Activated naive CD4-positive, alpha-beta T cell treated with anti-CD3 and anti-CD28 coated beads for 36 hours (primary cell): Measurements from ENCODE around the gene DAB2IP. TPM values are rescaled to one million over a fixed set of nuclear protein-coding genes. Genes with fewer than 3 reads are reported as not detected.
A peak's percentile ranks its signal among the peaks of the same experiment; 100 is the strongest.

ENCODE experiments used
- CTCF ChIA-PET: fragments of 350-600 bp; sonication (Branson Sonifier 250); formaldehyde crosslinking; loops from one replicate; lab custom pipeline; 2021; ENCODE audit warnings: antibody characterized with exemption; lab: Charles Lee
- DNase-seq: peaks from one replicate; pipeline ENCODE4 v3.0.0-alpha.2; 2020
- H3K27ac Mint-ChIP-seq: one replicate; pipeline ENCODE4 v1.8.0; 2021; ENCODE audit warnings: mild to moderate bottlenecking, mixed read lengths
- H3K27me3 Mint-ChIP-seq: one replicate; pipeline ENCODE4 v1.8.0; 2021; ENCODE audit warnings: low read depth, mixed read lengths
- H3K36me3 Mint-ChIP-seq: one replicate; pipeline ENCODE4 v1.8.0; 2021; ENCODE audit warnings: low read depth, mixed read lengths
- H3K4me1 Mint-ChIP-seq: one replicate; pipeline ENCODE4 v1.8.0; 2021; ENCODE audit warnings: low read depth, mixed read lengths
- H3K4me3 Mint-ChIP-seq: one replicate; pipeline ENCODE4 v1.8.0; 2021; ENCODE audit warnings: mild to moderate bottlenecking, moderate library complexity, mixed read lengths
- H3K9me3 Mint-ChIP-seq: one replicate; pipeline ENCODE4 v1.8.0; 2021; ENCODE audit warnings: mixed read lengths
- intact Hi-C: fragments of 100-400 bp; cut with micrococcal nuclease; formaldehyde crosslinking; loops from one replicate; pipeline ENCODE4 v1.15.1; 2023
- total RNA-seq, 2 experiments: library from RNA; stranded (reverse); gene quantifications; one replicate each; pipeline ENCODE4 v1.2.3, GENCODE V29; 2021

The DAB2IP gene
- total RNA-seq, 2 experiments from 2014 or later: 0.35 TPM; not detected in 1

DNA sequence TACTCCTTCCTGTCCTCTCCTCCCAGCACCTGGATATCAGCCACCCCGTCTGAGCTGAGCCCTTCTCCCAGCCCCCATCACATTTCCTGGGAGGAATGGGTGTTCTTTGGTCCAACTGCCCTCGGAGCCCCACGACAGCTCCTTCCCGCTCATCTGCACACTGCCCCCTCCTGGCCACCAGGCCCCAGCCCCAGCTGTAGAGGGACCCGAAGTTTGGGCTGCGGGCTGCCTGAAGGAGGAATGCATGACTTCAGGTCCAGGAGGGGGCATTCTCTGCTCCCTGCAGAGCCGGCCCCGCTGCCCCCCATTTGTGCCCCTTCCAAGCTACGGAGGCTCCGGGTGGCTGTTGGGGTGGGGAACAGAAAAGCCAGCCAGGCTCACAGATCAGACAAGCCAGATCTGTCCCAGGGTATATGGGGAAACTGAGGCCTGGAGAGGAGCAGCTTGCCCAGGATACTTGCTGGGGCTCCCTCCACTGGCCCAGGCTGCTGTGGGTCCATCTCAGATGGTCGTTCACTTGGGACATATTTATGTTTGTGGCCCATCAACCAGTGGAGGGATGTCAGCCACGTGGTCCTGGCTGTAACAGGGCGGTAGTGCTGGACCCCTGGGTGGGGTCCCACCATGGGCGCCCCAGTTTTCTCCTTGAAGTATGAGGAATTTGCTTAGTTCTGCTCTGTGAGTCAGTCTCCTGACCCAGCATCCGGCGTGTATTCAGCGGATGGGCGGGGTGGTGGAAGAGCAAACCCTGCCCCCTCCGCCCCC, 33.1 kb downstream of the DAB2IP start:
- CTCF ChIA-PET: interaction anchor here (0.6 to 2.7 kb wide), 5 partner anchors 101 to 1066 kb away, joined by 3 to 11 read pairs (median 4); no protein-coding TSS in a partner anchor
- intact Hi-C loops: loop anchor here (2.0 kb wide), 1 partner anchor 44 kb away; no protein-coding TSS in a partner anchor
- H3K36me3 Mint-ChIP-seq: no peaks in the 10 kb centered on the region
- no peaks in the 10 kb centered on the region for H3K4me1 Mint-ChIP-seq
- no peaks in the 10 kb centered on the region for H3K9me3 Mint-ChIP-seq
- H3K27me3 Mint-ChIP-seq: no peaks in the 10 kb centered on the region
- DNase-seq: peak; percentile 40
- no peak overlapping the region for H3K27ac Mint-ChIP-seq
- H3K4me3 Mint-ChIP-seq: no peak overlapping the region

DNA sequence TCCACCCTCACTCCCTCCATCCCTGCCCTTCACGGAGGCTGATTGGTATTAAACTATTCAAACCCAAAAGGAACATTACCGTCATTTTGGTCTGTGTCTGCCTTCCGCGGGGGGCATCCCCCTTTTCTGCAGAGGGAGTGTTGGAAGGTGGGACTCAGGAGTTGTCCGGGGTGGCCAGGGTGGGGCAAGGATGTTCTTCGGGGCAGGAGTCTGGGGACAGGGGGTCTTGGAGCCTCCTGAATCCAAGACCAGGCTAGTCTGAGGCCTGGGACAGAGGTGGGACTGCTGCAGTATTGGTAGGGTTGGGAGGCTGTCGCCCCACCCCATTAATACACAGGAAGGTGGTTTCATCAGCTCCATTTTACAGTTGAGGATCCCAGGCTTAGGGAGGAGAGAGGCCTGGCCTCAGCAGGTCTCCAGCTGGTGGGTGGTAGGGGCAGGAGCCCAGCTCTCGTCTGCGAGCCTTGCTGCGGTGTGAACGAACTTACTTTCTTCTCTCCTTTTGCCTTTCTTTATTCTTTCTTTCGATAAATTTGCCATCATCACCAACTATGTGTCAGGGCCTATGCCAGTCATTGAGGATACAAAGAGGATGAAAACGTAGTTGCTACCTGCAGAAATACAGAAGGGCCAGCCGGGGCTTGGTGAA, 33.8 kb downstream of the DAB2IP start:
- no peaks in the 10 kb centered on the region for H3K9me3 Mint-ChIP-seq
- no peak overlapping the region for H3K27ac Mint-ChIP-seq
- intact Hi-C loops: loop anchor here (2.0 kb wide), 1 partner anchor 44 kb away; no protein-coding TSS in a partner anchor
- CTCF ChIA-PET: interaction anchor here (0.6 to 2.7 kb wide), 3 partner anchors 135 to 341 kb away, joined by 3 to 11 read pairs (median 9); no protein-coding TSS in a partner anchor
- DNase-seq: no peak
- H3K4me3 Mint-ChIP-seq: no peak overlapping the region
- no peaks in the 10 kb centered on the region for H3K36me3 Mint-ChIP-seq
- H3K27me3 Mint-ChIP-seq: no peaks in the 10 kb centered on the region
- no peaks in the 10 kb centered on the region for H3K4me1 Mint-ChIP-seq

DNA sequence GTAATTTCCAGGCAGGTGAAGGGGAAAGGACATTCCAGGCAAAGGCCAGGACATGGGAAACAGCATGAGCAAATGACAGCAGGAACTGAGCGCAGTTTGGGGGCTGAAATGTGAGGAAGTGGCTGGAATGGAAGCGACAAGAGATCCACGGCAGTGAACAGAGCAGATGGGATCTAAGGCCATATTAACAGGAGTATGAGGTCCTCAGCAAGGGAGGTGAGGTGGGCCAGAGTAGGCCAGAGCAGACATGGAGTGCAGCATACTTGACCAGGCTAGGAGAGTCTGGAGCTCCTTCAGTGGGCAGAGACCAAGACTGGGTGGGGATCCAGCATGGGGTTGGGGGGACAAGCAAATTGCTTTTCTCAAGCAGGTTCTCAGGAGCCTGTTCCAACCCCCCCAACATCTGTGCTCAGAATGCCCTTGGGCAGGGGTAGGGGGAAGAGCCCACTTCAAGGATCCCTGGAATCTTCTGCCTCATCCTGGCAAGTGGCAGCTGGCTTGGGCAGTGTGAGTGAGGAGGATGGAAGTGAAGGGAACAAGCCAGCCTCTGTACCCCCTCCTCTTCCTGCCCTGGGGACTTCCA, 34.5 kb downstream of the DAB2IP start:
- Mint-ChIP-seq H3K4me1 (no peaks in the 10 kb centered on the region), H3K9me3 (no peaks in the 10 kb centered on the region), H3K4me3 (no peak overlapping the region), H3K27ac (no peak overlapping the region), H3K36me3 (no peaks in the 10 kb centered on the region), H3K27me3 (no peaks in the 10 kb centered on the region)
- CTCF ChIA-PET: no interaction called here
- no peak for DNase-seq
- intact Hi-C loops: loop anchor here (2.0 kb wide), 2 partner anchors 45 to 139 kb away; no protein-coding TSS in a partner anchor

DNA sequence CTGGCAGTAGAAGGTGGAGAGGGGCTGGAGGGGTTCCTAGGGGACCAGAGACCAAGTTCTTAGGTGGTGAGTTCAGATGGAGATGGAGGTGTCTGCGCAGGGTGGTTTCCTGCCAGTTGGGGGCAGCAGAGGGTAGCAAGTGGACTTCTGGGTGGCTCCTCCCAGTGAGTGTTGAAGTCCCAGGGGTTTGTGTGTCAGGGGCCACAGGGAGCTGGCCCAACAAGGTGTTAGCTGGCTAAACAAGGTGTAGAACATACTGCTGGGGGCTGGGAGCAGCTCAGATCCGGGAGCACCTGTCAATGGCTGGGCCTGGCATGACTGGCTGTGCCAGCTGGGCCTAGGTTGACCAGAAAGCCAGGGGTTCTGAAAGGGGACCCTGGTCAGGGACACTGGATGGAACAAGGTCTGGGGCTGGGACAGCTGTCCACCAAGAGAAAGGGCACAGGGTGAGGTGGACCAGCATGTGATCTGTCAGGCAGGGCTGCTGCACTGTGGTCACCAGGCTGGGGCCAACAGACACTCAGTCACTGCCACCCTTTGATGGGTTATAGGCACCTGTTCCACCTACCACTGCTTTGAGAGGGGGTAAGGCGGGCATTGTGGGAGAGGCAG, 35.6 kb downstream of the DAB2IP start:
- Mint-ChIP-seq H3K9me3 (no peaks in the 10 kb centered on the region), H3K36me3 (no peaks in the 10 kb centered on the region), H3K4me3 (no peak overlapping the region), H3K27ac (no peak overlapping the region), H3K4me1 (no peaks in the 10 kb centered on the region), H3K27me3 (no peaks in the 10 kb centered on the region)
- CTCF ChIA-PET: interaction anchor here (0.7 to 1.8 kb wide), 9 partner anchors 9 to 308 kb away, joined by 3 to 8 read pairs (median 4); no protein-coding TSS in a partner anchor
- intact Hi-C loops: loop anchor here (1.0 to 2.0 kb wide), 3 partner anchors 140 to 436 kb away; no protein-coding TSS in a partner anchor
- DNase-seq: peak; percentile 82

DNA sequence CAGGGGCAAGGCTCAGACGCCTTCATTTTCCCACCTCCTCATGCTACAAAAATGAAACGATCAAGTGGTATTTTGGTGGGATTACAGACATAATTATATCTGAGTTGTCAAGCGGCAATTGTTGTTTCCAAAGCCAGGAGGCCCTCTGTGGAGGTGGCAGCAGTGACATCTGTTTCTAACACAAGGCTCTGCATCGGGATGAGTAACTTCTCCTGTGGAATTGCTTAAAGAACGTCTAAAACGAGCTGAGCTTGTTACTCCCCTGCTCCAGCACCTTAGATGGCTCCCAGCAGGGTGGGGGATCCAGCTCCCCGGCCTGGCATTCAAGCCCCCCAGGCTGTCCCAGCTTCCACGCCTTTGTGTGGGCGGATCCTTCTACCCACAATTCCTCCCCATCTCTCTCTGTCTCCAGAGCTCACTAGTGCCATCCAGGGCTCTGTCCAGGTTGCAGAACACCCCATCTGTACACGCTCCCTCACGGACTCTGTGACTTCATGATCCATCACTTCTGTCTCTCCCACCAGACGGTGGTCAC, 36.8 kb downstream of the DAB2IP start:
- H3K9me3 Mint-ChIP-seq: no peaks in the 10 kb centered on the region
- intact Hi-C loops: no loop called here
- no peaks in the 10 kb centered on the region for H3K4me1 Mint-ChIP-seq
- H3K4me3 Mint-ChIP-seq: no peak overlapping the region
- H3K27me3 Mint-ChIP-seq: no peaks in the 10 kb centered on the region
- CTCF ChIA-PET: interaction anchor here (0.9 to 1.8 kb wide), 3 partner anchors 14 to 307 kb away, joined by 3 to 7 read pairs (median 3); no protein-coding TSS in a partner anchor
- H3K27ac Mint-ChIP-seq: no peak overlapping the region
- DNase-seq: no peak
- H3K36me3 Mint-ChIP-seq: no peaks in the 10 kb centered on the region

DNA sequence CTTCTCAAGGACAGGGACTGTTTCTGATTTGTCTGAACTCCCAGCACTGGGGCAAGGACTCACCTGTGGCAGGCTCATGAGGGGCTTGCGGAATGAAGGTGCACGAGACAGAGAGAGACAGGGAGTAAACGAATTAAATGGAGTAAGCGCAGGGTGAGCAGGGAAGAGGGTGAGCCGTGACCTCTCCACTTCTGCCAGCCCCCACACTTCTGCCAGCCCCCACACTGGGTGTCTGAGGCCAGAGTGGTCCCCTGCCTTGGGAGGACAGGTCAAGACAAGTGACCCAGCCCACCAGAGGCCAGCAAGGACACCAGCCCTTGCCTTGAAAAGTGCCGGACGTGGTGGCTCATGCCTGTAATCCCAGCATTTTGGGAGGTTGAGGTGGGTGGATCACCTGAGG, 37.2 kb downstream of the DAB2IP start:
- CTCF ChIA-PET: no interaction called here
- intact Hi-C loops: no loop called here
- H3K27me3 Mint-ChIP-seq: no peaks in the 10 kb centered on the region
- no peak for DNase-seq
- no peaks in the 10 kb centered on the region for H3K4me1 Mint-ChIP-seq
- no peak overlapping the region for H3K27ac Mint-ChIP-seq
- H3K36me3 Mint-ChIP-seq: no peaks in the 10 kb centered on the region
- H3K9me3 Mint-ChIP-seq: no peaks in the 10 kb centered on the region
- no peak overlapping the region for H3K4me3 Mint-ChIP-seq

DNA sequence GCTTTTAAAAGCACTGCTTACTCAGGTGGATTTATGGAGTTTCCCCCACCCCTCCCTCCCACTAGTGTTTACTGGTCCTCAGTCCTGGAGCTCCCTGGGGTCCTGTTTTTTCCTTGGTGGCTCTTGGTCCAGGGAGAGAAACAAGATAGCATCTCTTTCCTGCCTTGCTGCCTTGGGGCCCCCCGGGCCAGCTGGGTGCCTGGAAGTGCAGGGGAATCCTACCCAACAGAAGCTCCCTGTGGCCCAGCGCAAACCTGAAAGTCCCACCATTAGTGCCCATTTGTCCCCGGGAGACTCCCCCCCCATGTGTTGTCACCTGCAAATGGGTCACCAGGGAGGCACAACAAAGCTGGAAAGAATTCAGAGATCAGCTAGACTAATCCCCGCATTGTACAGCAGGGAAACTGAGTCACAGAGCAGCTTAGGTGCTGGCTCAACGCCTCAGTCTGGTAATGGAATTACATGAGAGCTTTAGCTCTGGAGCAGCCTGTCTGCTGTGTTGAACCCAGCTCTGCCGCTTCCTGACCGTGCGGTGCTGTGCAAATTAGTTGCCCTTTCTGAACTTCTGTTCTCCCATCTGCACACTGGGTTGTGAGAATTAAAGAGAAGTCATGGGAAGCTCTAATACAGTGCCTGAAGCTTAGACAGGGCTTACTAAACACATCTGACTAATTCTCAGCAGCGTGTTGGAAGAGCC, 38.2 kb downstream of the DAB2IP start:
- H3K27me3 Mint-ChIP-seq: no peaks in the 10 kb centered on the region
- H3K36me3 Mint-ChIP-seq: no peaks in the 10 kb centered on the region
- intact Hi-C loops: no loop called here
- no peak overlapping the region for H3K4me3 Mint-ChIP-seq
- H3K4me1 Mint-ChIP-seq: no peaks in the 10 kb centered on the region
- no peak overlapping the region for H3K27ac Mint-ChIP-seq
- CTCF ChIA-PET: interaction anchor here (0.6 to 1.0 kb wide), 4 partner anchors 9 to 409 kb away, joined by 3 to 4 read pairs (median 4); no protein-coding TSS in a partner anchor
- H3K9me3 Mint-ChIP-seq: no peaks in the 10 kb centered on the region
- DNase-seq: no peak

DNA sequence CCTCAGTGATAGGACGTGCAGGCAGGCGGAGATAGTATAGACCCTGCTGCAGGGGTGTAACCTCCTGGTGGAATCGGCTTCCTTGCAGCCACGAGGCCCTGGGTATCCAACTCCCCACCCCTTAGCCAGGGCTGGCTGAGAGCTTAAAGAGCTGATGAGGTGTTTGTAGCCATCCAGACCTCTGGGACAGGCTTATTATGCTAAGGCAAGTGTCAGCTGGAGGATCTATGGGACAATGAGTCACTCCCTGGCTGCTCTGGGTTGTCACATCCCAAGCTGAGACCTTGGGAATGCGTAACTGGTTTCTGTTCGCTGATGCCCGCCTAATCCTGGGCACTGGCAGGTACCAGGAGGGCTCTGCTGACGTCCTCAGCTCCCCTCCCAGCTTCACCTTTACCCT, 38.9 kb downstream of the DAB2IP start:
- Mint-ChIP-seq H3K27ac (no peak overlapping the region), H3K36me3 (no peaks in the 10 kb centered on the region), H3K4me1 (no peaks in the 10 kb centered on the region), H3K27me3 (no peaks in the 10 kb centered on the region), H3K9me3 (no peaks in the 10 kb centered on the region), H3K4me3 (no peak overlapping the region)
- intact Hi-C loops: no loop called here
- no peak for DNase-seq
- CTCF ChIA-PET: interaction anchor here (0.9 to 1.0 kb wide), 3 partner anchors 8 to 409 kb away, joined by 3 to 4 read pairs (median 4); no protein-coding TSS in a partner anchor

DNA sequence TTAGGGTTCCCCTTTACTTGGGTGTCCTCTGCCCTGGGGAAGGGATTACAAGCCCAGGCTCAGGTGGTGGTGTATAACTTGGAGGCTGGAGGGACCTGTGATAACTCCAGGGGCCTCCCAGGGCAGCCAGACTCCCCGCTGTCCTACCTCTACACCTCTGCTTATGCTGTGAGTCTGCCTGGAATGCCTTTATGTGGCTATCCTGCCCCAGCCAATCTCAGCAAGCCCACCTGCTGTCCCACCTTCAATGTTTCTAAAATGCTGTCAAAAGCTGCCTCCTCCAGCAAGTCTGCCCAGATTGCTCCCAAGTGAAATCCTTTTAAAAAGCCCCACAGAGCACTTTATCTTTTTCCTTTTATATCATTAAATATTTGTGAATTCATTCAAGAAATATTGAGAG, 39.3 kb downstream of the DAB2IP start:
- no peak for DNase-seq
- Mint-ChIP-seq H3K36me3 (no peaks in the 10 kb centered on the region), H3K9me3 (no peaks in the 10 kb centered on the region), H3K4me1 (no peaks in the 10 kb centered on the region), H3K4me3 (no peak overlapping the region), H3K27me3 (no peaks in the 10 kb centered on the region), H3K27ac (no peak overlapping the region)
- intact Hi-C loops: no loop called here
- CTCF ChIA-PET: interaction anchor here (0.9 kb wide), 1 partner anchor 145 kb away, joined by 4 read pairs; no protein-coding TSS in a partner anchor

DNA sequence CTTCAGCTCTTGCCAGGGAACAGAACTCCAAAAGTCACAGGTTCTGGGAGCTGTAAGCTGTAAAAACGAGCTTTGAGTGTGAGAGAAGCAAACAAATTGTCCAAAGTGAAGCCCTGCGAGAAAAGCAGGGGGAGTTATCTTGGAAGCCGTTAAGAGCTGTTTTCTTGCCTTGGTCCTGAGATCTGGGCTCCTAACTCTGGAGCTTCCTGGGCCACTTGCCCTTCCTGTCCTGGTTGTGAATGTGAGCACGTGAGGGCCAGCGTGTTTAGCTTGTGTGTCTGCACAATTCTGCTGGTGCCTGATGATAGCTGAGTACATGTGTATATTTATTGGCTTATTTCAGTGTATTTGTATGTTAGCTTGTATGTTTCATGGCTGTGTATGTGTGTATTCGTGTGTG, 40.5 kb downstream of the DAB2IP start:
- CTCF ChIA-PET: no interaction called here
- Mint-ChIP-seq H3K4me3 (no peak overlapping the region), H3K27me3 (peaks cover 4% of the 10 kb centered on the region), H3K9me3 (no peaks in the 10 kb centered on the region), H3K27ac (no peak overlapping the region), H3K36me3 (no peaks in the 10 kb centered on the region), H3K4me1 (no peaks in the 10 kb centered on the region)
- intact Hi-C loops: no loop called here
- no peak for DNase-seq

DNA sequence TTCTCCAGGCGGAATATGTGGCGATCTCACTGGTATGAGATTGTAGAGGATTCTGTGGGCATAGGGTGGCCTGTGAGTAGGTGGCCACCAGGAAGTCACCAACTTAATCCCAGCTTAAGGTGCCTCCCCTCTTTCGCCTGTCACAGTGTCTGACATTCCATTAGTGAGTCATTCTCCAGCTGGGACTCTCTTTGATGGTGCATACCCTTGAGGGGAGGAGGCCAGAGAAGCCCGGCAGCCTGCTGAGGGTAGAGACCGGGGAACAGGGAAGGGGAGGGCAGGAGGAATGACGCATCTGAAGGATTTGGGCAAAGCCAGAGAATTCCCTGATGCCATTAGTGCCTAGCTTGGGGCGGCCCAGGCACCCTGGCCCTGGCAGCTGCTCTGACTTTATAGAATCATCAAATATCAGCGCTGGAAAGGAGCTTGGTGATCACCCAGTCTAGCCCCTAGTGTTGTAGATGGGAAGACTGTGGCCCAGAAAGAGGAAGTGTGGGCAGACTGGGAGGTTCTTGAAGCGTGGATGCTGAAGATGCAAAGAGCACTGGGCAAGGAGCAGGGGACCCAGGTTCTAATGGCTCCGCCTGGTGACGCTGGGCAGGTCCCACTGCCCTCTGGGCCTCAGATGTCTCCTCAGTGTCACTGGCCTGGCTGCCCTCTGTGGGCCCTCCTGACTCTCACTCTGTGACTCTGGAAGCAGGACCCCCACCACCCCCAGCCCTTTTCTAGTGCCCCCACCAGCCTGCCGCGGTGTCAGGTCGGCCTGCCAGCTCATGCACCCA, 41.4 kb downstream of the DAB2IP start:
- H3K27ac Mint-ChIP-seq: no peak overlapping the region
- no peaks in the 10 kb centered on the region for H3K9me3 Mint-ChIP-seq
- no peak for DNase-seq
- intact Hi-C loops: no loop called here
- peaks cover 11% of the 10 kb centered on the region for H3K27me3 Mint-ChIP-seq
- H3K4me3 Mint-ChIP-seq: no peak overlapping the region
- H3K36me3 Mint-ChIP-seq: no peaks in the 10 kb centered on the region
- CTCF ChIA-PET: no interaction called here
- no peaks in the 10 kb centered on the region for H3K4me1 Mint-ChIP-seq
